ENCODE data around the gene SORCS1. TPM values are rescaled to one million over a fixed set of nuclear protein-coding genes. Genes with fewer than 3 reads are reported as not detected.

The SORCS1 gene
- total RNA-seq, 4 donors from 2014 or later: 7.1 to 16.7 (median 10.7) TPM

DNA sequence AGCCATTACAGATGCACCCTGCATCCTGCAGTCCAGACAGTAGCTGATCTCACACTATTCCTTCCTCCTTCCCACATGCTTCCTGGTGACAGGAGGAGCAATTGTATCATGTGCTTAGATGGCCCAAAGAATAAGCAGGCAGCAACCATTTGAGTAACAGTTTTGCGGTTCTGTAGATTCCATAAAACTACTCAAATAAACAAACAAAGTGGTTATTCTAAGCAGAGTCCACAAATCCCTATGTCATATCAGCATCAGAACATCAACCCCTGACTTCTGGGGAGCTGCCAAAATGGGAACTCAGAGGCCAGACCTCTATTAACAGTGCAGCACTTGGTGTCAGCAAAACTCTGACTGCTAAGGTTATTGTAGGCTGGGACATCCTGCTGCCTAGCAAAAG is 226.0 kb downstream of the SORCS1 start:
- DNase-seq (ENCODE audit: extremely low spot score): no peak
- no peak overlapping the region for H3K27ac ChIP-seq (replicated peaks in 1 of 4)
- 67% methylated on average over 1 of the region's 1 CpG for WGBS
- TF ChIP-seq POLR2A (IDR thresholded peaks at IDR 0.05; ENCODE audit: low read depth): no peak
- TF ChIP-seq POLR2AphosphoS5 (IDR thresholded peaks at IDR 0.05): no peak
- TF ChIP-seq, protein P1, sequence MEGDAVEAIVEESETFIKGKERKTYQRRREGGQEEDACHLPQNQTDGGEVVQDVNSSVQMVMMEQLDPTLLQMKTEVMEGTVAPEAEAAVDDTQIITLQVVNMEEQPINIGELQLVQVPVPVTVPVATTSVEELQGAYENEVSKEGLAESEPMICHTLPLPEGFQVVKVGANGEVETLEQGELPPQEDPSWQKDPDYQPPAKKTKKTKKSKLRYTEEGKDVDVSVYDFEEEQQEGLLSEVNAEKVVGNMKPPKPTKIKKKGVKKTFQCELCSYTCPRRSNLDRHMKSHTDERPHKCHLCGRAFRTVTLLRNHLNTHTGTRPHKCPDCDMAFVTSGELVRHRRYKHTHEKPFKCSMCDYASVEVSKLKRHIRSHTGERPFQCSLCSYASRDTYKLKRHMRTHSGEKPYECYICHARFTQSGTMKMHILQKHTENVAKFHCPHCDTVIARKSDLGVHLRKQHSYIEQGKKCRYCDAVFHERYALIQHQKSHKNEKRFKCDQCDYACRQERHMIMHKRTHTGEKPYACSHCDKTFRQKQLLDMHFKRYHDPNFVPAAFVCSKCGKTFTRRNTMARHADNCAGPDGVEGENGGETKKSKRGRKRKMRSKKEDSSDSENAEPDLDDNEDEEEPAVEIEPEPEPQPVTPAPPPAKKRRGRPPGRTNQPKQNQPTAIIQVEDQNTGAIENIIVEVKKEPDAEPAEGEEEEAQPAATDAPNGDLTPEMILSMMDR (IDR thresholded peaks at IDR 0.05): no peak
- TF ChIP-seq EP300 (IDR thresholded peaks at IDR 0.05): no peak
- no peak overlapping the region for H3K4me3 ChIP-seq
- no peaks in the 10 kb centered on the region for H3K9me3 ChIP-seq
- no peaks in the 10 kb centered on the region for H3K27me3 ChIP-seq
- H3K36me3 ChIP-seq: no peaks in the 10 kb centered on the region
- H3K4me1 ChIP-seq: peaks cover 0 to 6% (median 3%) of the 10 kb centered on the region in 4 donors
- intact Hi-C loops (cut with DNase I): no loop called here

DNA sequence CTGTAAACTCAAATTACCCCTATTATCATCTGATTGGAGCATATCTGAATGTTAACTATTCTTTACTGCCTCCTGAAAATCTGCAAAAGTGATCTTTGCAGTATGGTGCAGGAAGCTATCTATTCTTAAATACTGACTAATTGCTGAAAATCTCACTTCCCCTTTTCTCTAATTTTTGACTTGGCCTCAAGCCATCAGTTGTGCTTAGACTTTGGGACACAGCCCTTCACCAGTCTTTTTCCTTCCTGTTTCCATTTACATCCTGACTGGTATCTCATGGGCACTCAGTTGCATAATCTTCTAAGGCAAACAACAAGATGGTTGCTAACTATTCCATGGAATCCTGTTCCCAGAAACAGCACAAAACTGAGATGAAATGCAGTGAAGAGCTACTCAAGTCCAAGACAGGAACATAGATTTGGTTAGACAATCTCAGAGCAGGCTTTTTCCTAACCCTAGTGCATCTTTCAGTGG is 228.5 kb downstream of the SORCS1 start:
- intact Hi-C loops (cut with DNase I): no loop called here
- no peaks in the 10 kb centered on the region for H3K27me3 ChIP-seq
- no peaks in the 10 kb centered on the region for H3K9me3 ChIP-seq
- DNase-seq (ENCODE audit: extremely low spot score): no peak
- H3K4me1 ChIP-seq: peaks cover 0 to 5% (median 0%) of the 10 kb centered on the region in 4 donors
- H3K4me3 ChIP-seq: no peak overlapping the region
- TF ChIP-seq EP300 (IDR thresholded peaks at IDR 0.05) (no peak), POLR2AphosphoS5 (IDR thresholded peaks at IDR 0.05) (no peak), POLR2A (IDR thresholded peaks at IDR 0.05; ENCODE audit: low read depth) (no peak)
- H3K36me3 ChIP-seq: no peaks in the 10 kb centered on the region
- H3K27ac ChIP-seq (replicated peaks in 1 of 4): no peak overlapping the region

DNA sequence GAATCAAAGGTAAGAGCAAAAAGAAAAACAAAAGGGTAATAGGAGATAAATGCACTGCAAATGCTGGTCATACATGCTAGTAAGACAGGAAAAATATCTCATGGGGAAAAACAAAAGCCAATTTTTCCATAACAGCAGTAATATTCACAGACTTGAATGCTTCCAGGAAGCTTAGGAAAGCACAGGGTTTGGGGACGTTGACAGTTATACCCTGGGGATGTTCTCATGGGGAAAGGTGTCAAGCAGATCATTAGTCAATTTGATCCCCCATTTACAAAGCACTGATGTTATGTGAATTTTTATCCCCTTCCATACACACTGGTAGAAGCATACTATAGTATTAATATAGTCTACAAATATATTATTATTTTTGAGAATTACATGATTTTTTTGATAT is 232.7 kb downstream of the SORCS1 start:
- no peak for DNase-seq (ENCODE audit: extremely low spot score)
- Histone ChIP-seq H3K36me3 (no peaks in the 10 kb centered on the region), H3K4me3 (no peak overlapping the region), H3K27ac (replicated peaks in 1 of 4) (no peak overlapping the region), H3K27me3 (no peaks in the 10 kb centered on the region), H3K4me1 (peaks cover 0 to 5% (median 0%) of the 10 kb centered on the region in 4 donors), H3K9me3 (no peaks in the 10 kb centered on the region)
- WGBS: 50% methylated on average over 1 of the region's 1 CpG
- TF ChIP-seq POLR2A (IDR thresholded peaks at IDR 0.05; ENCODE audit: low read depth): no peak
- intact Hi-C loops (cut with DNase I): no loop called here

DNA sequence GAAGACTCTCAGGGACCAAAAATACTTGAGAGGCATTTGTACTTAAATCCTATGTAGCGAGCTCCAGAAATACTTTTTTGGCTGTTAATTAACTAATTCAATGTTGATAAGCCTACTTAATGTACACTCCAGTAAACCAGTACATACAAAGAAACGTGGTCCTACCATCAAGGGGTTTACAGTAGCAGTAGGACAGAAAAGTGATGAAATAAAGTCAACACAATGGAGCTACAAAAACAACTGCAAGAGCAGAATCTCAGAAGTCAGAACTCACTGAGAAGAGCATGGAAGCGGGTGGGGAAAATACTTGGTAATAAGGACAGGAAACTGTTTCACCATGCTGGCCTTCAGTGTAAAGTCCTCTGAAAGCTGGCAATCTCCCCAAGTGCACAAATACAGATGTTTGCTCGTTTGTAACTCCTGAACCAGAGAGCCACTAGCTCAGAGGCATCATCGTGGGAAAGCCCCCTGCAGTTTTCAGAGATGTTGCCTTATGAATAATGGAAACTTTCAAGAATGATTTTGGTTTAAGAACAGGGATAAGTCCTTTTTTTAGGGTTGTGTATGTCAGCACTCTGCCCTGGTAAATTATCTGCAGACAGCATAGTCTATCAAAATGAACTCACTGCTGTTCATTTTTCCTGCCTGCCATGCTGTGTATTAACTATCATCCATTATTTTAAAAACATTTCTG is 233.2 kb downstream of the SORCS1 start:
- H3K4me3 ChIP-seq: no peak overlapping the region
- WGBS: 52% methylated on average over 5 of the region's 5 CpGs
- no peak for DNase-seq (ENCODE audit: extremely low spot score)
- H3K27ac ChIP-seq (replicated peaks in 1 of 4): no peak overlapping the region
- intact Hi-C loops (cut with DNase I): no loop called here
- H3K36me3 ChIP-seq: no peaks in the 10 kb centered on the region
- H3K9me3 ChIP-seq: no peaks in the 10 kb centered on the region
- no peaks in the 10 kb centered on the region for H3K27me3 ChIP-seq
- peaks cover 0 to 5% (median 0%) of the 10 kb centered on the region in 4 donors for H3K4me1 ChIP-seq
- TF ChIP-seq EP300 (IDR thresholded peaks at IDR 0.05): no peak
- TF ChIP-seq POLR2A (IDR thresholded peaks at IDR 0.05; ENCODE audit: low read depth): no peak
- TF ChIP-seq, protein P1 (IDR thresholded peaks at IDR 0.05): no peak
- no peak for TF ChIP-seq POLR2AphosphoS5 (IDR thresholded peaks at IDR 0.05)

DNA sequence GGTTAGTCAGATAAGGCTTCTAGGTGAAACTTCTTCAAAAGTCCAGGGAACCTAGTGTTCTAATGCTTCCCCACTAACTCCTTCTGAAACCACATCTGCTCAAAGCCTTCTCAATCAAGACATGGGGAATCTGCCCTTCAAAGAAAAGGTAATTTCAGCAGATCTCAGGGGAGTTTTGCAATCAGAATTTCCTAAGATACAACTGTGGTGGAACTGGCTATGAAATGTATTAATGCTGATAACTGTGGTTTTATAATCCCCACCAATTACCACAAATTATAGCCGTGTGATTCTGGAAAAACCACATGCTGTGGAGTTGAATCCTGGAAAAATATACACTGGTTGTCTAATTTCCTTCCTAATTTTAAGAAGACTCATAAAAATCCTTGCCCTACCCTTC is 233.8 kb downstream of the SORCS1 start:
- Histone ChIP-seq H3K4me1 (peaks cover 0 to 5% (median 0%) of the 10 kb centered on the region in 4 donors), H3K9me3 (no peaks in the 10 kb centered on the region), H3K4me3 (no peak overlapping the region), H3K27me3 (no peaks in the 10 kb centered on the region), H3K36me3 (no peaks in the 10 kb centered on the region), H3K27ac (replicated peaks in 1 of 4) (no peak overlapping the region)
- DNase-seq (ENCODE audit: extremely low spot score): no peak
- TF ChIP-seq POLR2A (IDR thresholded peaks at IDR 0.05; ENCODE audit: low read depth) (no peak), POLR2AphosphoS5 (IDR thresholded peaks at IDR 0.05) (no peak), EP300 (IDR thresholded peaks at IDR 0.05) (no peak)
- TF ChIP-seq, protein P1 (IDR thresholded peaks at IDR 0.05): no peak
- WGBS: 68% methylated on average over 1 of the region's 1 CpG
- intact Hi-C loops (cut with DNase I): no loop called here

All from esophagus muscularis mucosa (tissue), 4 donors.